ENCODE measurements around the gene SCIN. TPM values are rescaled to one million over a fixed set of nuclear protein-coding genes. Genes with fewer than 3 reads are reported as not detected.

SCIN gene
- total RNA-seq, 1 experiment from 2014 or later: 5.6 TPM

- in situ Hi-C loops (cut with HindIII; ENCODE audit: low pct_unique_long_range_greater_than_20kb, low sequenced_read_pairs): no loop called here
These were observed 25.8 kb downstream of the SCIN start for GRCh38 chr7:12596225-12596790.

GRCh38 chr7:12601302-12601869 lies 30.9 kb downstream of the SCIN start:
- peaks cover 6% of the 10 kb centered on the region; the same call in 1 of the 2 replicates for H3K9me3 ChIP-seq (ENCODE audit: control insufficient read depth, insufficient read depth, low read depth, low read length)
- no peaks in the 10 kb centered on the region for H3K4me1 ChIP-seq (ENCODE audit: control insufficient read depth, insufficient read depth, low read length)
- intact Hi-C loops (cut with micrococcal nuclease; ENCODE audit: unreplicated experiment): no loop called here
- TF ChIP-seq TCF7L2 (IDR thresholded peaks at IDR 0.05; ENCODE audit: low read depth, low read length) (no peak), REST (IDR thresholded peaks at IDR 0.05; ENCODE audit: insufficient read depth in 1 of 2, low read depth in 2 of 2, low read length in 1 of 2) (no peak), CTCF (IDR thresholded peaks at IDR 0.05) (no peak), POLR2AphosphoS5 (IDR thresholded peaks at IDR 0.05; ENCODE audit: low read depth, low read length) (no peak)
- H3K4me3 ChIP-seq (ENCODE audit: low read depth in 2 of 2, low read length in 2 of 2): no peak overlapping the region
- H3K36me3 ChIP-seq (ENCODE audit: control insufficient read depth, insufficient read depth, low read length): no peaks in the 10 kb centered on the region
- ChIA-PET CTCF (no interaction called here), POLR2A (no interaction called here)
- H3K27me3 ChIP-seq (ENCODE audit: control insufficient read depth, insufficient read depth, low read length): no peaks in the 10 kb centered on the region
- H3K27ac ChIP-seq (ENCODE audit: low read length): no peak overlapping the region
- in situ Hi-C loops (cut with HindIII; ENCODE audit: low pct_unique_long_range_greater_than_20kb, low sequenced_read_pairs): no loop called here
- DNase-seq (ENCODE audit: low read depth, low spot score): no peak
- no TSS peak for BruUV-seq (replicated peaks)
- ATAC-seq: no peak; the same call in 1 of the 2 replicates

More at GRCh38 chr7:12596225-12596790, 25.8 kb downstream of the SCIN start:
- TF ChIP-seq SIN3A (IDR thresholded peaks at IDR 0.05; ENCODE audit: borderline replicate concordance, insufficient read depth, low read depth, low read length) (no peak), POLR2AphosphoS5 (IDR thresholded peaks at IDR 0.05; ENCODE audit: low read depth, low read length) (no peak), REST (IDR thresholded peaks at IDR 0.05; ENCODE audit: insufficient read depth in 1 of 2, low read depth in 2 of 2, low read length in 1 of 2) (no peak), CTCF (IDR thresholded peaks at IDR 0.05) (no peak), TCF7L2 (IDR thresholded peaks at IDR 0.05; ENCODE audit: low read depth, low read length) (no peak)
- Histone ChIP-seq H3K4me3 (ENCODE audit: low read depth in 2 of 2, low read length in 2 of 2) (no peak overlapping the region), H3K36me3 (ENCODE audit: control insufficient read depth, insufficient read depth, low read length) (no peaks in the 10 kb centered on the region), H3K27me3 (ENCODE audit: control insufficient read depth, insufficient read depth, low read length) (no peaks in the 10 kb centered on the region), H3K27ac (ENCODE audit: low read length) (no peak overlapping the region), H3K4me1 (ENCODE audit: control insufficient read depth, insufficient read depth, low read length) (no peaks in the 10 kb centered on the region), H3K9me3 (ENCODE audit: control insufficient read depth, insufficient read depth, low read depth, low read length) (peaks cover 4% of the 10 kb centered on the region; the same call in 1 of the 2 replicates)
- ChIA-PET POLR2A (no interaction called here), CTCF (no interaction called here)
- ATAC-seq: no peak
- no peak for DNase-seq (ENCODE audit: low read depth, low spot score)
- intact Hi-C loops (cut with micrococcal nuclease; ENCODE audit: unreplicated experiment): no loop called here
- no TSS peak for BruUV-seq (replicated peaks)

Measured in Panc1 (cell line).